CD4-positive, alpha-beta T cell (primary cell): ENCODE measurements around the gene TAS1R3. TPM values are rescaled to one million over a fixed set of nuclear protein-coding genes. Genes with fewer than 3 reads are reported as not detected.

ENCODE experiments used
- ATAC-seq: fragments of 200-7000 bp; cut with Tn5 transposase; one replicate; pipeline ENCODE4 v1.10.0; 2022; ENCODE audit warnings: mild to moderate bottlenecking; ENCODE audit not compliant: poor library complexity
- CTCF ChIA-PET: fragments of 350-600 bp; sonication (Branson Sonifier 250); formaldehyde crosslinking; loops from one replicate; lab custom pipeline; 2021; ENCODE audit warnings: antibody characterized with exemption, inconsistent platforms; lab: Charles Lee
- POLR2A ChIA-PET: fragments of 350-600 bp; sonication (Branson Sonifier 250); formaldehyde crosslinking; loops from one replicate; lab custom pipeline; 2021; ENCODE audit warnings: antibody characterized with exemption, inconsistent platforms; lab: Charles Lee
- DNase-seq, 14 experiments: peaks; one replicate each; pipeline ENCODE4 v3.0.0-alpha.2; 2013 to 2020; ENCODE audit warnings: mixed read lengths in 2 of 14
- H3K27ac ChIP-seq, 2 donors: one replicate each; pipeline versions ENCODE4 v1.5.1 to v1.7.0; 2013; ENCODE audit warnings: low read length in 2 of 2, low read depth in 1 of 2, mild to moderate bottlenecking in 1 of 2
- H3K27me3 ChIP-seq, 2 experiments: 1 replicate in 1 of 2; 2 replicates in 1 of 2; pipeline versions ENCODE4 v1.6.1 to v1.7.0; 2013; ENCODE audit warnings: low read length in 2 of 2, control low read depth in 1 of 2, mild to moderate bottlenecking in 1 of 2, moderate library complexity in 1 of 2; ENCODE audit not compliant: insufficient read depth in 2 of 2, control insufficient read depth in 1 of 2
- H3K36me3 ChIP-seq: one replicate; pipeline ENCODE4 v1.6.1; 2013; ENCODE audit warnings: low read length, control low read depth; ENCODE audit not compliant: insufficient read depth
- H3K4me1 ChIP-seq: one replicate; pipeline ENCODE4 v1.6.1; 2013; ENCODE audit warnings: low read length, control low read depth; ENCODE audit not compliant: insufficient read depth
- H3K4me3 ChIP-seq: one replicate; pipeline ENCODE4 v1.5.1; 2013; ENCODE audit warnings: mild to moderate bottlenecking, low read length, moderate library complexity
- H3K9me3 ChIP-seq, 2 experiments: 1 replicate in 1 of 2; 2 replicates in 1 of 2; pipeline versions ENCODE4 v1.6.1 to v1.7.0; 2013; ENCODE audit warnings: low read length in 2 of 2, mild to moderate bottlenecking in 2 of 2, control low read depth in 1 of 2, moderate library complexity in 1 of 2; ENCODE audit not compliant: control insufficient read depth in 1 of 2, insufficient read depth in 1 of 2
- H3K27ac Mint-ChIP-seq: one replicate; pipeline ENCODE4 v1.8.0; 2020; ENCODE audit warnings: mixed read lengths
- H3K27me3 Mint-ChIP-seq: one replicate; pipeline ENCODE4 v1.8.0; 2021; ENCODE audit warnings: mixed read lengths
- H3K36me3 Mint-ChIP-seq: one replicate; pipeline ENCODE4 v1.8.0; 2021; ENCODE audit warnings: low read depth, mixed read lengths
- H3K4me1 Mint-ChIP-seq: one replicate; pipeline ENCODE4 v1.8.0; 2021; ENCODE audit warnings: low read depth, mixed read lengths
- H3K4me3 Mint-ChIP-seq: one replicate; pipeline ENCODE4 v1.8.0; 2020; ENCODE audit warnings: mild to moderate bottlenecking, mixed read lengths
- H3K9me3 Mint-ChIP-seq: one replicate; pipeline ENCODE4 v1.8.0; 2020; ENCODE audit warnings: mixed read lengths
- CTCF ChIP-seq: fragments of 200-600 bp; IDR thresholded peaks from one replicate; pipeline ENCODE4 v1.8.0; 2022; ENCODE audit warnings: antibody characterized with exemption, mild to moderate bottlenecking
- intact Hi-C, 2 experiments: fragments of 100-400 bp; cut with DNase I in 1 of 2; cut with micrococcal nuclease in 1 of 2; formaldehyde crosslinking; loops; one replicate each; pipeline versions ENCODE4 v1.15.1 to v1.9.0; 2023 to 2025; cut with DNase I, micrococcal nuclease
- total RNA-seq, 174 experiments: library from RNA in 2 of 174; stranded (reverse) in 2 of 174; gene quantifications; one replicate each; pipeline ENCODE4 v1.2.3 and lab custom pipeline; 2021 to 2026

The TAS1R3 gene
- total RNA-seq, 2 experiments from 2014 or later: 3.3 to 3.4 TPM

- peaks cover 47% of the 10 kb centered on the region for H3K27me3 Mint-ChIP-seq
- no peak for ATAC-seq
- Histone ChIP-seq H3K36me3 (no peaks in the 10 kb centered on the region), H3K4me3 (no peak overlapping the region), H3K27me3 (peaks cover 37 to 50% of the 10 kb centered on the region in 2 experiments), H3K4me1 (peaks cover 47% of the 10 kb centered on the region), H3K27ac (no peak overlapping the region), H3K9me3 (peaks cover 0 to 31% of the 10 kb centered on the region in 2 experiments)
- DNase-seq: no peak
- ChIA-PET POLR2A (no interaction called here), CTCF (no interaction called here)
- H3K9me3 Mint-ChIP-seq: no peaks in the 10 kb centered on the region
- peaks cover 32% of the 10 kb centered on the region for H3K4me1 Mint-ChIP-seq
- H3K4me3 Mint-ChIP-seq: no peak overlapping the region
- H3K27ac Mint-ChIP-seq: no peak overlapping the region
- no peak for TF ChIP-seq CTCF
- H3K36me3 Mint-ChIP-seq: no peaks in the 10 kb centered on the region
- intact Hi-C loops: no loop called here
Measured at GRCh38 chr1:1356796-1357401, 25.8 kb downstream of the TAS1R3 start.

DNA sequence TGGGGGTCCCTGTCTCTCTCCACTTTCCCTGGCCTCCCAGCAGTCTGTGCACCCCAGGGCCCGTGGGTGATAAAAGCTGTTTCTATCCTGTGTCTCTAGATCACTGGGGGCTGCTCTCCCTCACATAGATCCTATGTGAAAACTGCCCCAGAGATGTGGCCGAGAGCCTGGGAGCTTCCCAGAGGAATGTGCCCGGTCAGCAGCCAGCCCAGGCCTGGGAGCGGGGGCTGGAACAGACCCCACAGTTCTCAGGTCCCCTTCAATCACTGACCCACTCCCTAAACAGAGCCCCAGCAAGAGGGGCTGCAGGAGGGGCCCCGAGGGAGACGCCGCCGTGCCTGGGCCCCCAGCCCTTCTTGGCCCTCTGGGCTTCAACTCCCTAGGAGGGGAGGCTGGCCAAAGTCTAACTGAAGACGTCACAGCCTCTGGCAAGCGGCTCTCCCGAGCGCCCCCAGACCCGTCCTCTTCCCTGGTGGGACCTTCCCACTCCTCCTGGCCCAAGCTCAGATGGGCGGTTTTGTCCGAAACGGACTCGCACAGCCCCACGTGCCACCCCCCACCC lies 26.9 kb downstream of the TAS1R3 start:
- peaks cover 34 to 46% of the 10 kb centered on the region in 2 experiments for H3K27me3 ChIP-seq
- peaks cover 22% of the 10 kb centered on the region for H3K4me1 Mint-ChIP-seq
- H3K9me3 ChIP-seq: peaks cover 0 to 28% of the 10 kb centered on the region in 2 experiments
- no peak overlapping the region for H3K4me3 Mint-ChIP-seq
- H3K27ac ChIP-seq: no peak overlapping the region
- DNase-seq: no peak
- H3K27me3 Mint-ChIP-seq: peaks cover 36% of the 10 kb centered on the region
- no peak overlapping the region for H3K27ac Mint-ChIP-seq
- no peak overlapping the region for H3K4me3 ChIP-seq
- TF ChIP-seq CTCF: no peak
- ChIA-PET POLR2A (no interaction called here), CTCF (no interaction called here)
- H3K36me3 ChIP-seq: no peaks in the 10 kb centered on the region
- intact Hi-C loops: no loop called here
- no peak for ATAC-seq
- H3K36me3 Mint-ChIP-seq: no peaks in the 10 kb centered on the region
- no peaks in the 10 kb centered on the region for H3K9me3 Mint-ChIP-seq
- H3K4me1 ChIP-seq: peaks cover 43% of the 10 kb centered on the region

DNA sequence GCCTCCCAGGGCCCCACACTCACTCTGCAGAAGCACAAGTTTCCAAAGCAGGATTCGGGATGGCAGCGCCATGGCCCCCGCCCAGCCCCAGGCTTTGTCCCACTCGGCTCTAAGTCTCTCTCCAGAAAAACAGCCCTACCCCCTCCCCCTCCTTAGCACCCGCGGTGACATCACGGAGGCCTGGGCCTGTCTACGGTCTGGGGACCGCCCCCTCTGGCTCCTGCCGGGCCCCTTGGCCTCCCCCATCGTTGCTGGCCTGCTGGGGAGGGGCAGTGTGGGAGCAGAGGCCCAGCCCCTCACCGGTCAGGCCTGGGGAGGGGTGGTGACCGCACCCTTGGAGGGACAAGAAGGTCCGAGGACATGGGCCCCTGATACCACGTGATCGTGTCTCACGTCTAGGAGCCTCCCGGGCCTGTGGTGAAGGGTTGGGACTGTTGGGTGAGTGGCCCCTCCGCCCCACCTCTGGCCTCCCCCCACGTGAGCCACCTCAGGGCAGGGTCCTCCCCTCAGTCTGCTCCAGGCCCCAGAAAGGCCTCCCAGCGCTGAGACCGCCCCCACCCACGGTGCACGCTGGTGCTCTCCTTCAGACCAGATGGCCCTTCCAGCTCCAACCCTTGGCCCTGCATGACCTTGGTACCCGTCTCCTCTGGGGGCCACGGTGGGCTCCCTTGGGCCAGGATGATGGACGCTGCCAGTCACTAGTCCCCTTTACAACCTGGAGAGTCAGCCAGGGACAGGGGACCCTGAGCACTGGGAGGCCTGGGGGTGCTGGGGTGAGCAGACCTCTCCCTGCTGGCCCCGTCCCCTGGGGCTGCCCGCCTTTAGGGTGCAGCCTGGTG lies 27.6 kb downstream of the TAS1R3 start, which contains the start of gene MXRA8:
MXRA8 (minus strand) TSS at position 123 of the 839 bp plus-strand sequence; CDS start at position 72, 51 bp downstream.
- Histone ChIP-seq H3K27me3 (peaks cover 27 to 39% of the 10 kb centered on the region in 2 experiments), H3K4me3 (no peak within 1 kb of the TSS), H3K36me3 (no peaks in the 10 kb centered on the region), H3K9me3 (peaks cover 0 to 21% of the 10 kb centered on the region in 2 experiments), H3K27ac (peak within 1 kb of the TSS in 1 of 2 donors; percentile 7), H3K4me1 (peaks cover 36% of the 10 kb centered on the region)
- ATAC-seq (peak; percentile 54), DNase-seq (no peak)
- Mint-ChIP-seq H3K4me1 (peaks cover 19% of the 10 kb centered on the region), H3K9me3 (no peaks in the 10 kb centered on the region), H3K27ac (peak within 1 kb of the TSS; percentile 79), H3K36me3 (no peaks in the 10 kb centered on the region), H3K4me3 (peak within 1 kb of the TSS; percentile 39), H3K27me3 (peaks cover 33% of the 10 kb centered on the region)
- ChIA-PET CTCF (no interaction called here), POLR2A (no interaction called here)
- TF ChIP-seq CTCF: no peak
- intact Hi-C loops: no loop called here
